ENCODE measurements around the gene CYP21A2.

CYP21A2 gene

GRCh38 chr6:32068867-32069266 lies 30.7 kb downstream of the CYP21A2 start:
- no peak for TF ChIP-seq CTCF (IDR thresholded peaks at IDR 0.05)

GRCh38 chr6:32069460-32069859 lies 31.2 kb downstream of the CYP21A2 start:
- TF ChIP-seq CTCF (IDR thresholded peaks at IDR 0.05), result no peak

- no peak for TF ChIP-seq CTCF (IDR thresholded peaks at IDR 0.05)
These were observed 31.8 kb downstream of the CYP21A2 start for GRCh38 chr6:32069878-32070515.

- TF ChIP-seq CTCF (IDR thresholded peaks at IDR 0.05), result no peak
These were observed 32.8 kb downstream of the CYP21A2 start for GRCh38 chr6:32070814-32071543.

GRCh38 chr6:32073101-32073500 lies 34.9 kb downstream of the CYP21A2 start:
- TF ChIP-seq CTCF (IDR thresholded peaks at IDR 0.05), result no peak

GRCh38 chr6:32073613-32074012 lies 35.4 kb downstream of the CYP21A2 start:
- TF ChIP-seq CTCF (IDR thresholded peaks at IDR 0.05), result no peak

GRCh38 chr6:32074996-32075532 lies 36.8 kb downstream of the CYP21A2 start:
- no peak for TF ChIP-seq CTCF (IDR thresholded peaks at IDR 0.05)

Data from LNCAP (cell line).